Measurements from ENCODE around the gene ENOX1.

GRCh38 chr13:43268632-43269031, 518.1 kb downstream of the ENOX1 start:
- no peak for TF ChIP-seq CTCF (conservative IDR thresholded peaks at IDR 0.05)
- TF ChIP-seq ZFX (IDR thresholded peaks at IDR 0.05), result no peak

Measured in C4-2B (cell line).